ENCODE measurements around the gene CCS. TPM values are rescaled to one million over a fixed set of nuclear protein-coding genes. Genes with fewer than 3 reads are reported as not detected.
"Not testable (repeated sequence)": the region's sequence is repeated elsewhere in the genome, so short reads cannot be mapped to it uniquely, and the experiment has no call there.

The CCS gene
- total RNA-seq, 1 donor from 2014 or later: 79.8 TPM

DNA sequence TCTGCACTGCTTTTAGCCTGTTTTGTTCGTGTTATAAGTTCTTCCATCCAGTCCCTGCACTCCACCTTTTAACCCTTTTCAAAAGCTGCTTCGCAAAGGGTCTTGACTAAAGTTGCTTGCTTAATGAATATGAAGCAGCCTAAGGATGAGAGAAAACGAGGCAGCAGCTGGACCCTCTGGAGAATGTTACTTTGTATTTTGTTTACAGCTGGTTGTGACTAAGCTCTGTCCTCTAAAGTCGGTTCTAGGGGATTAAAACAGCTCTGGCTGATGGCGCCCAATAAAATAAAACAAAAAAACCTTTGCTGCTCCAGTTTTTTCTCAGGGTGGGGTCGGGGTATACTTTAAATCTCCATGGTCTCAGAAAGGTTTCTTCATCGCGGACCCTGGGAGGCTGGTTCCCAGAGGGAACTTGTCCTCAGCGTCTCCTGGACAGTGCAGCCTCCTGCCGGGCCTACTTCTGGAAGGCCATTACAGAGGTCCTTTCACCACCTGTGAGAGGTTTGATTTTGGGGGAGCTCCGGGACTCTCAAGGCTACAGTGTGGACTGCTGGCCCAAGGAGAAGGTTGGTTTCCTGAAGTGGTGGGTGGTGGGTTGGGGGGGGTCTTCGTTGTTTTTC, 44.7 kb downstream of the CCS start:
- Mint-ChIP-seq H3K27me3 (ENCODE audit: low read depth) (no peaks in the 10 kb centered on the region), H3K4me1 (peaks cover 42% of the 10 kb centered on the region), H3K27ac (peak overlapping the region; percentile 100), H3K36me3 (peaks cover 25% of the 10 kb centered on the region), H3K9me3 (no peaks in the 10 kb centered on the region), H3K4me3 (peak overlapping the region; percentile 97)
- peak in 1 of 2 experiments; percentile 44 for DNase-seq (ENCODE audit: low spot score in 2 of 2, unreplicated experiment in 2 of 2)
- TF ChIP-seq, protein P1, sequence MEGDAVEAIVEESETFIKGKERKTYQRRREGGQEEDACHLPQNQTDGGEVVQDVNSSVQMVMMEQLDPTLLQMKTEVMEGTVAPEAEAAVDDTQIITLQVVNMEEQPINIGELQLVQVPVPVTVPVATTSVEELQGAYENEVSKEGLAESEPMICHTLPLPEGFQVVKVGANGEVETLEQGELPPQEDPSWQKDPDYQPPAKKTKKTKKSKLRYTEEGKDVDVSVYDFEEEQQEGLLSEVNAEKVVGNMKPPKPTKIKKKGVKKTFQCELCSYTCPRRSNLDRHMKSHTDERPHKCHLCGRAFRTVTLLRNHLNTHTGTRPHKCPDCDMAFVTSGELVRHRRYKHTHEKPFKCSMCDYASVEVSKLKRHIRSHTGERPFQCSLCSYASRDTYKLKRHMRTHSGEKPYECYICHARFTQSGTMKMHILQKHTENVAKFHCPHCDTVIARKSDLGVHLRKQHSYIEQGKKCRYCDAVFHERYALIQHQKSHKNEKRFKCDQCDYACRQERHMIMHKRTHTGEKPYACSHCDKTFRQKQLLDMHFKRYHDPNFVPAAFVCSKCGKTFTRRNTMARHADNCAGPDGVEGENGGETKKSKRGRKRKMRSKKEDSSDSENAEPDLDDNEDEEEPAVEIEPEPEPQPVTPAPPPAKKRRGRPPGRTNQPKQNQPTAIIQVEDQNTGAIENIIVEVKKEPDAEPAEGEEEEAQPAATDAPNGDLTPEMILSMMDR (IDR thresholded peaks at IDR 0.05; ENCODE audit: unreplicated experiment): no peak

DNA sequence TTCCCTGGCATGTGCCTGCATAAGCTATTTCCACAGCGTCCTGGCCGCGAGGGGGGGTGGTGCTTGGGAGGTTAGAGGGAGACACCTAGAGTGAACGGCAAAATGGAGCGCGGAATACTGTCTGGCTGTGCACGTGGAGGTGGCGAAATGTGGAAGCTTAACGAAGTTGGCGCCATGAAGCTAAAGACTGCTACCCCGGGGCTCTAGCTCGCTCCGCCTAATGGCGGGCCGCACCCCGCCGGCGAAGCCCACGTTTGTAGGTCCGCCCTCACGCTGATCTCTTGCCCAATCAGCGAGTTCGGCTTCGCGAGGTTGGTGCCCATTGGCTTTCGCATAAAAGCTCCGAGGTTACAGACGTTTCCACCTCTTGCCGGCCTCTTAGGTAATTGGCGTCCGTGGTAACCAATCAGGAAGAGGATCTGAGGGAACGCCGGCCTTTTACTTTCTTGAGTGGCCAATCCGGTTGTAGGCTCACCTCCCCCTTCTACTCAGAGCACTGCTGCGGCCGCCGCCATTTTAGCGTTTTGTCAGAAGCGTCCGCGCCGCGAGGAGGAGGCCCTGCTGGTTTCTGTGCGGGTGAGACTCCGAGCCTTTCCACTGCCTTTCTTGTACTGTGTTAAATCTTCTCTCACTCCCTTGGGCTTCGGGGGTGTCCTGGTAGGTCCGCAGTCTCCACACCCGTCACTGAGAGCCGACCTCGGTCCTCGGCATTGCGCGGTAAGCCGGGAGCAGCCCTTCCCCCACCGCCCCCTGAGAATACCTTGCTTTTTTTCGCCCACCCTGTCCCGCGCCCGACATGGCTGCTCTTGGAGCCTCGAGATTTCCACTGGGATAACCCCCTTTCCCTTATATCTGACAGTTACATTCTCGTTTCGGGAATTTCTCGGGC, 45.4 kb downstream of the CCS start, which contains the start of gene RBM4:
TSS of gene RBM4 (plus strand) at position 527 of the 889 bp plus-strand sequence. CDS start 1,009 bp downstream, outside the sequence.
- H3K36me3 Mint-ChIP-seq: peaks cover 32% of the 10 kb centered on the region
- TF ChIP-seq, protein P1 (IDR thresholded peaks at IDR 0.05; ENCODE audit: unreplicated experiment): no peak
- H3K4me1 Mint-ChIP-seq: peaks cover 50% of the 10 kb centered on the region
- H3K4me3 Mint-ChIP-seq: peak within 1 kb of the TSS; percentile 97
- peak within 1 kb of the TSS; percentile 100 for H3K27ac Mint-ChIP-seq
- H3K27me3 Mint-ChIP-seq (ENCODE audit: low read depth): no peaks in the 10 kb centered on the region
- H3K9me3 Mint-ChIP-seq: no peaks in the 10 kb centered on the region
- DNase-seq (ENCODE audit: low spot score in 2 of 2, unreplicated experiment in 2 of 2): peak; percentile 93 to 95

DNA sequence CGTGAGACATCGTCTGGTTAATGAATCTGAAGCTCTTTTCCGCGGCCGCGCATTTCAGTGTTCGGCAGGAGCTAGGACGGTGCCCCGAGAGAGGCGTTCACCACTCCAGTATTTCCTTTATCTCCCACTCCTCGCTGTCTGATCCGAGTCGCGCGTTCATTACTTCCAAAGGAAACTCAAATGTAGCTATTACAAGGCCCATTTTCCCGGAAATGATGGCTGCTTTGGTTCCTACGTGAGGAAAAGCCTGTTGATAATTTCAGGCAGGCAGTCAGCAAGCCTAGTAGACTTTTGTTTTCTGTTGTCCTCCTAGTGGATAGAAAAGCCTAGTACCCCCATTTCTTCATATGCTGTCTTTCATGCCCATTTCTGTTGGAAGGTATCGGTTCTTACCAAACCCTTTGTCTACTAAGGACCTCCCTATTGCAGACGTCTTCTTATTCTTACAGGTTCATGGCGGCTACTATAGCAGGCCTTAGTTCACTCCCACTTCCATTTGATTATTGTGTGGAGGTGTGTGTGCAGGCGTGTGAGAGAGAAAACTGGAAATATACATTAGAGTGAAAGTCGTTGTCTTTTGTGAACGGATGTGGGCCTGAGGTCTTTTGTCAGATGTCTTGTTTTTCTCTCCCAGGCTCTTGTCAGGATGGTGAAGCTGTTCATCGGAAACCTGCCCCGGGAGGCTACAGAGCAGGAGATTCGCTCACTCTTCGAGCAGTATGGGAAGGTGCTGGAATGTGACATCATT, 46.3 kb downstream of the CCS start:
- peak overlapping the region; percentile 97 for H3K4me3 Mint-ChIP-seq
- peaks cover 58% of the 10 kb centered on the region for H3K4me1 Mint-ChIP-seq
- H3K36me3 Mint-ChIP-seq: peaks cover 36% of the 10 kb centered on the region
- no peaks in the 10 kb centered on the region for H3K9me3 Mint-ChIP-seq
- peak overlapping the region; percentile 100 for H3K27ac Mint-ChIP-seq
- H3K27me3 Mint-ChIP-seq (ENCODE audit: low read depth): no peaks in the 10 kb centered on the region
- TF ChIP-seq, protein P1 (IDR thresholded peaks at IDR 0.05; ENCODE audit: unreplicated experiment): no peak
- no peak for DNase-seq (ENCODE audit: low spot score in 2 of 2, unreplicated experiment in 2 of 2)

DNA sequence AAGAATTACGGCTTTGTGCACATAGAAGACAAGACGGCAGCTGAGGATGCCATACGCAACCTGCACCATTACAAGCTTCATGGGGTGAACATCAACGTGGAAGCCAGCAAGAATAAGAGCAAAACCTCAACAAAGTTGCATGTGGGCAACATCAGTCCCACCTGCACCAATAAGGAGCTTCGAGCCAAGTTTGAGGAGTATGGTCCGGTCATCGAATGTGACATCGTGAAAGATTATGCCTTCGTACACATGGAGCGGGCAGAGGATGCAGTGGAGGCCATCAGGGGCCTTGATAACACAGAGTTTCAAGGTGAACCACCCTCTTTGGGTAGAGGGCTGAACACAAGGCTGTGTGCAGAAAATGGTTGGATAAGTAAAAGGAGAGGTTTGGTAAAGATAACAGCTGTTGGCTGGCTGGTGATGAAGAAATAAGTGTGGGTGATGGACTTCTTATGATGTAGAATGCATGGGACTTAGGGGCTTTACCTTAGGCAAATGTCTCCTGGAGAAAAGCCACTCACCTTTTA, 46.9 kb downstream of the CCS start:
- H3K36me3 Mint-ChIP-seq: peaks cover 37% of the 10 kb centered on the region
- H3K27me3 Mint-ChIP-seq (ENCODE audit: low read depth); DNase-seq (ENCODE audit: low spot score in 2 of 2, unreplicated experiment in 2 of 2); H3K9me3 Mint-ChIP-seq: not testable (repeated sequence)
- H3K4me3 Mint-ChIP-seq: peak overlapping the region; percentile 97
- peak overlapping the region; percentile 100 for H3K27ac Mint-ChIP-seq
- H3K4me1 Mint-ChIP-seq: peaks cover 64% of the 10 kb centered on the region

DNA sequence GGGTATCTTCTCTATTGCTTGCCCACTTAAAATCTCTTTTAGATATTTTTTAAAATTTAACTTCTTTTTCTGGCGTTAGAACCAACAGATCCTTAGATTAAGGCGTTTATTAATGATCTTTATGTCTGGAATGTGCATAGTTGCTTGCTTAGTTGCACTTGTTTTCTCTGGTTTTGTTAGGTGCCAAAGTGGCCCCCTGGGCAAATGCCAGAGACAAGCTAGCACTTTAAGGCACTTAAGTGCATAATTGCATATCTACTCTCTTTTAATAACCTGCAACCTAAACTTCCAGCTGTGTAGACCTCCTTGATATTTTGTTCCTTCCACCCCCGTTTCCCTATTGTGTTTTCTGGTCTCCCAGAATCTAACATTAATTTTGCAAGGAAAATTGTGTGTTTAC, 48.8 kb downstream of the CCS start:
- H3K36me3 Mint-ChIP-seq: peaks cover 54% of the 10 kb centered on the region

More for the DNA sequence above, 48.8 kb downstream of the CCS start:
- no peaks in the 10 kb centered on the region for H3K9me3 Mint-ChIP-seq
- H3K27me3 Mint-ChIP-seq (ENCODE audit: low read depth): no peaks in the 10 kb centered on the region
- DNase-seq (ENCODE audit: low spot score in 2 of 2, unreplicated experiment in 2 of 2): no peak
- TF ChIP-seq, protein P1 (IDR thresholded peaks at IDR 0.05; ENCODE audit: unreplicated experiment): no peak
- H3K4me1 Mint-ChIP-seq: peaks cover 80% of the 10 kb centered on the region
- H3K4me3 Mint-ChIP-seq: peak overlapping the region; percentile 97
- peak overlapping the region; percentile 15 for H3K27ac Mint-ChIP-seq
